Stimulated activated CD4-positive, alpha-beta T cell treated with anti-CD3 and anti-CD28 coated beads, TNF-alpha, amount 100 ng/mL, for 24 hours (primary cell): Measurements from ENCODE around the gene PPP2R2D.

Experiments used
- DNase-seq, 3 experiments: peaks; one replicate each; pipeline ENCODE4 v3.0.0-alpha.2; 2020; ENCODE audit warnings: low read depth in 3 of 3

The PPP2R2D gene

GRCh38 chr10:131888186-131888604 lies 12.6 kb upstream of the PPP2R2D start:
- DNase-seq = no peak

GRCh38 chr10:131889755-131890154 lies 11.1 kb upstream of the PPP2R2D start:
- no peak for DNase-seq

GRCh38 chr10:131890276-131891195 lies 10.3 kb upstream of the PPP2R2D start:
- DNase-seq = no peak

GRCh38 chr10:131891196-131891928 lies 9.4 kb upstream of the PPP2R2D start:
- DNase-seq = no peak

- no peak for DNase-seq
Measured at GRCh38 chr10:131891929-131892805, 8.6 kb upstream of the PPP2R2D start.

GRCh38 chr10:131892806-131893675 lies 7.8 kb upstream of the PPP2R2D start:
- no peak for DNase-seq

GRCh38 chr10:131895116-131895515 lies 5.7 kb upstream of the PPP2R2D start:
- DNase-seq = no peak

- DNase-seq = no peak
Measured at GRCh38 chr10:131896403-131896802, 4.4 kb upstream of the PPP2R2D start.

- no peak for DNase-seq
Measured at GRCh38 chr10:131897297-131897899, 3.4 kb upstream of the PPP2R2D start.

- DNase-seq = no peak
Measured at GRCh38 chr10:131898061-131898460, 2.7 kb upstream of the PPP2R2D start.

- DNase-seq = no peak
Measured at GRCh38 chr10:131898713-131899112, 2.1 kb upstream of the PPP2R2D start.

GRCh38 chr10:131899116-131899690 lies 1.6 kb upstream of the PPP2R2D start:
- no peak for DNase-seq

GRCh38 chr10:131899695-131900349 lies 986 bp upstream of the PPP2R2D start:
- DNase-seq = no peak

- DNase-seq = no peak
Measured at GRCh38 chr10:131901181-131901829, 497 bp downstream of the PPP2R2D start.

- DNase-seq = no peak
Measured at GRCh38 chr10:131902211-131902610, 1.4 kb downstream of the PPP2R2D start.

GRCh38 chr10:131902691-131903090 lies 1.9 kb downstream of the PPP2R2D start:
- no peak for DNase-seq

- DNase-seq = no peak
Measured at GRCh38 chr10:131905267-131905571, 4.4 kb downstream of the PPP2R2D start.

GRCh38 chr10:131905603-131906268 lies 4.9 kb downstream of the PPP2R2D start:
- no peak for DNase-seq

GRCh38 chr10:131906269-131906639 lies 5.4 kb downstream of the PPP2R2D start:
- no peak for DNase-seq
